ENCODE data around the gene PARD3. TPM values are rescaled to one million over a fixed set of nuclear protein-coding genes. Genes with fewer than 3 reads are reported as not detected.

PARD3 gene
- total RNA-seq, 1 donor from 2014 or later, result 37.5 TPM

DNA sequence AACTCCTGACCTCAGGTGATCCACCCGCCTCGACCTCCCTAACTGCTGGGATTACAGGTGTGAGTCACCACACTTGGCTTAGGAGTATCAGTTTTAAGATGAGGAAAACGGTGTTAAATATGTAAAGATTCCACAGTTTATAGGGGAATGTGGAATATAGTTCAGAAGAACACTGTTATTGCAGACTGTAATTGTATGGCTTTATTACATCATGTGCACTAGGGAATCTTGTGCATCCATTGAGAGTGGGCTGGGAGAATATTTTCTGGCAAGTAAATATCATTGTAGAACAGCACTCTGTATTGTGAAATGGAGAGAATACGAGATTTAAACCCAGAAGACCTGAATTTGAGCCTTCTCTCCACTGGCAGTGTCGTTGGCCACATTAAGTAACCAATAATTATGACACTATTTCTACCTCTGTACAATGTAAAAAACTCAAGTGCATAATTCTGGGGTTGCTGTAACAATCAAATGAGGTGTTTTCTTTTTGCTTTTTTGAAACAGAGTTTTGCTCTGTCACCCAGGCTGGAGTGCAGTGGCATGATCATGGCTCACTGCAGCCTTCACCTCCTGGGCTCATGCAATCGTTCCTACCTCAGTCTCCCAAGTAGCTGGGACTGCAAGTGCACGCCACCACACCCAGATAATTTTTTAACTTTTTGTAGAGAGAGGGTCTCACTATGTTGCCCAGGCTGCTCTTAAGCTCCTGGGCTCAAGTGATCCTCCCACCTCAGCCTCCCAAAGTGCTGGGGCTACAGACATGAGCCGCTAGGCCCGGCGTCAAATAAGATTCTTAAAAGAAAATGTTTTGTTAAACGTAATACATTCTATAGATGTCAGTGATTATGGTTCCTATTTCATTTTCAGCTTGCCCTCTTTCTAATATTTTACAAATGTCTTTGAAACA is 12.0 kb upstream of the PARD3 start:
- H3K27me3 ChIP-seq, result no peaks in the 10 kb centered on the region
- no peak for DNase-seq (ENCODE audit: low spot score in 2 of 2)
- no peak overlapping the region for H3K4me3 ChIP-seq
- no peak overlapping the region for H3K27ac ChIP-seq
- no peaks in the 10 kb centered on the region for H3K36me3 ChIP-seq
- no peaks in the 10 kb centered on the region for H3K9me3 ChIP-seq
- TF ChIP-seq, protein P1, sequence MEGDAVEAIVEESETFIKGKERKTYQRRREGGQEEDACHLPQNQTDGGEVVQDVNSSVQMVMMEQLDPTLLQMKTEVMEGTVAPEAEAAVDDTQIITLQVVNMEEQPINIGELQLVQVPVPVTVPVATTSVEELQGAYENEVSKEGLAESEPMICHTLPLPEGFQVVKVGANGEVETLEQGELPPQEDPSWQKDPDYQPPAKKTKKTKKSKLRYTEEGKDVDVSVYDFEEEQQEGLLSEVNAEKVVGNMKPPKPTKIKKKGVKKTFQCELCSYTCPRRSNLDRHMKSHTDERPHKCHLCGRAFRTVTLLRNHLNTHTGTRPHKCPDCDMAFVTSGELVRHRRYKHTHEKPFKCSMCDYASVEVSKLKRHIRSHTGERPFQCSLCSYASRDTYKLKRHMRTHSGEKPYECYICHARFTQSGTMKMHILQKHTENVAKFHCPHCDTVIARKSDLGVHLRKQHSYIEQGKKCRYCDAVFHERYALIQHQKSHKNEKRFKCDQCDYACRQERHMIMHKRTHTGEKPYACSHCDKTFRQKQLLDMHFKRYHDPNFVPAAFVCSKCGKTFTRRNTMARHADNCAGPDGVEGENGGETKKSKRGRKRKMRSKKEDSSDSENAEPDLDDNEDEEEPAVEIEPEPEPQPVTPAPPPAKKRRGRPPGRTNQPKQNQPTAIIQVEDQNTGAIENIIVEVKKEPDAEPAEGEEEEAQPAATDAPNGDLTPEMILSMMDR (IDR thresholded peaks at IDR 0.05), result no peak
- H3K4me1 ChIP-seq, result no peaks in the 10 kb centered on the region
- intact Hi-C loops (cut with DNase I), result no loop called here

DNA sequence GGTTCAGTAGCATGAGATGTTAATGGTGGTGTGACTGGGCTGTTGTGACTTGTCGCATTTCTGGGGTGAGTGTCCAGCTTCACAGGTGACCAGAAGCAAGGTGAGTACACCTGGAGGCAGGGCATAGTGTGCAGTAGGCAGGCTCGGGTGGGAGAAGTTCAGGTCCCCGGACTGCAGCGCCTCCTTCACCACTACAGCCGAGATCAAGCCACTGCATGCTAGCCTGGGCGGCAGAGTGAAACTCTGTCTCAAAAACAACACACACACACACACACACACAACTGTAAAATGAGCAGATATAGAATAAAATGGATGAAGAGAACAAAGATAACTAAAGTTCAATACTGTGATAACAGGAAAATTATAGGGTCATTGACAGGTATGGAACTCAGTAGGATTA is 11.1 kb upstream of the PARD3 start:
- intact Hi-C loops (cut with DNase I), result no loop called here
- no peak for DNase-seq (ENCODE audit: low spot score in 2 of 2)
- Histone ChIP-seq H3K9me3 (no peaks in the 10 kb centered on the region), H3K36me3 (no peaks in the 10 kb centered on the region), H3K27me3 (no peaks in the 10 kb centered on the region), H3K27ac (no peak overlapping the region), H3K4me3 (no peak overlapping the region), H3K4me1 (no peaks in the 10 kb centered on the region)
- TF ChIP-seq, protein P1 (IDR thresholded peaks at IDR 0.05), result no peak

DNA sequence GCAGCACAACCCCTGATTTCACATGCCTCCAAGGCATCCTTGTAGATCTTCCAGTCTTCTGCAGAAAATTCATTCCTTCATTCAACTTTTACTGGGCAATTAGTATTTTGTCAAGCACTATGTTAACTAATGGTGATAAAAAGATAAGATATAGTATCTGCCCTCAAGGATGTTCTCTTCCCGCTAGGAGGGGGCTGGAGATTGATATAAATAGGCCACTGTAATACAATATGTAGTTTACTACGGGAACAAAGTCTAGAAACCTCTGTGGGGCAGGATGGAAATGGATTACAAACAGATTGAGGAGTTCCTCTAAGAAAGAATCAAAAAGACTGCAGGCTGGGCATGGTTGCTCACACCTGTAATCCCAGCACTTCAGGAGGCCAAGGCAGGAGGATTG is 10.3 kb upstream of the PARD3 start:
- no peak for DNase-seq (ENCODE audit: low spot score in 2 of 2)
- Histone ChIP-seq H3K27me3 (no peaks in the 10 kb centered on the region), H3K27ac (no peak overlapping the region), H3K4me3 (no peak overlapping the region), H3K4me1 (no peaks in the 10 kb centered on the region), H3K36me3 (no peaks in the 10 kb centered on the region), H3K9me3 (no peaks in the 10 kb centered on the region)
- intact Hi-C loops (cut with DNase I), result no loop called here
- TF ChIP-seq, protein P1 (IDR thresholded peaks at IDR 0.05), result no peak

DNA sequence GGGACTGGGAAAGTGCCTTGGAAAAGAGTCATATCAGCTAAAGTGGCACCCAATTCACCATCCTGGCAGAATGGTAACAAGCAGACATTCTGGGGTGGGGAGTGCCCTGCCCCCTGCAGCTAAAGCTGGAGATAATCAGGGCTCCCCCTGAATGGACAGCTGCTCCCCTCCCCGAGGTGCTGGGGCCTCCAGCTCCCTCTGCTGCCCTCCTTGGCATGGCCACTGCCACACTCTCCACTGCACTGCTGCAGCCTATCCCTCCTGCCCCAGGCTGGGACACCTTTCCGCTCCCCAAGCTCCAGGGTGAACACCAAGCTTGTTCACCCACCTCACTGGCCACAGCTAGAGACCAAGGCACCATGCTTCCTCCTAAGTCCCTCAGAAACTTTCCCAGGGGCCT is 9.8 kb upstream of the PARD3 start:
- TF ChIP-seq, protein P1 (IDR thresholded peaks at IDR 0.05), result no peak
- no peaks in the 10 kb centered on the region for H3K9me3 ChIP-seq

DNA sequence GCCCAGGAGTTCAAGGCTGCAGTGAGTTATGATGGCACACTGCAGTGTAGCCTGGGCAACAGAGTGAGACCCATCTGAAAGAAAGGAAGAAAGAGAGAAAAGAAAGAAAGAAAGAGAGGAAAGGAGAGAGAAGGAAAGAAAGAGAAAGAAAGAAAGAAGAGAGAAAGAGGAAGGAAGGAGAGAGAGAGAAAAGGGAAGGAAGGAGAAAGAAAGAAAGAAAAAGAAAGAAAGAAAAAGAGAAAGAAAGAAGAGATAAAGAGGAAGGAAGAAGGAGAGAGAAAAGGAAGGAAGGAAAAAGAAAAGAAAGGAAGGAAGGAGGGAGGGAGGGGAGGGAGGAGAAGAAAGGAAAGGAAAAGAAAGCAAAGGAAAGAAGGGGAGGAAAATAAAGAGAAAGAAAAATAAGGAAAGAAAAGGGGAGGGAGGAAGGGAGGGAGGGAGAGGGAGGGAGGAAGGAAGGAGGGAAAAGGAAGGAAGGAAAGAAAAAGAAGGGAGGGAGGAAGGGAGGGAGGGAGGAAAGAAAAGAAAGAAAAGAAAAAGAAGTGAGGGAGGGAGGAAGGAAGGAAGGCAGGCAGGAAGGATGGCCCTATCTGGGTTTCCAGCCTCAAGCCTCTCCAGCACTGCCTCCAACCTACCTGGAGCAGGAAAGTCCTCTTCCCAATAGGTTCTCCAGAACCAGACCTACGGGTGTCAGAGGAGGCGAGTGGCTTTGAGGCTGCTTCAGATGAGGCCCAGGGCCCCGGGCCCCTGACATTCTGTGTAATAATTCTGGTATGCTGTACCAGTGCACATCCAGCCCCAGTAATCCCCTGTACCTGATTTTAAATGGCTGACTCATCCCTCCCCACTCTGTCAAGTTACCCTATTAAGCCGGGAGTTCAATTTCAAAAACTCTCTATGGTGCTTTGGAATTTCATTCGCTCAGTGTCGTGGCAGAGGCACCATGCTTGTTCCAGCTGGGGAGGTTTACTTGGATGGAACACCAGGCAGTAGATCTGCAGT is 6.8 kb upstream of the PARD3 start:
- intact Hi-C loops (cut with DNase I), result no loop called here
- no peak overlapping the region for H3K4me3 ChIP-seq
- H3K4me1 ChIP-seq, result no peaks in the 10 kb centered on the region
- no peaks in the 10 kb centered on the region for H3K36me3 ChIP-seq
- TF ChIP-seq, protein P1 (IDR thresholded peaks at IDR 0.05), result no peak
- no peak for DNase-seq (ENCODE audit: low spot score in 2 of 2)
- no peaks in the 10 kb centered on the region for H3K9me3 ChIP-seq
- no peak overlapping the region for H3K27ac ChIP-seq
- H3K27me3 ChIP-seq, result no peaks in the 10 kb centered on the region

More for the DNA sequence above, 9.8 kb upstream of the PARD3 start:
- intact Hi-C loops (cut with DNase I), result no loop called here
- Histone ChIP-seq H3K4me1 (no peaks in the 10 kb centered on the region), H3K4me3 (no peak overlapping the region), H3K27ac (no peak overlapping the region), H3K36me3 (no peaks in the 10 kb centered on the region), H3K27me3 (no peaks in the 10 kb centered on the region)
- DNase-seq (ENCODE audit: low spot score in 2 of 2), result no peak
